H1 (cell line): ENCODE data around the gene SGCE.

Experiments used
- CBX8 ChIP-seq: fragments of 300-800, 300-1000 bp; sonication (generic); IDR thresholded peaks from 2 replicates; pipeline ENCODE4 v1.7.1; 2016; ENCODE audit warnings: low read depth, low read length, borderline replicate concordance
- CREB1 ChIP-seq: IDR thresholded peaks from 2 replicates; pipeline ENCODE4 v1.6.1; 2012; ENCODE audit warnings: inconsistent platforms
- CTCF ChIP-seq, 3 experiments: IDR thresholded peaks; 1 replicate in 2 of 3; 2 replicates in 1 of 3; pipeline versions ENCODE4 v1.5.1 to v1.6.1; 2011; ENCODE audit warnings: low read length in 3 of 3, mild to moderate bottlenecking in 3 of 3, inconsistent platforms in 2 of 3, low read depth in 1 of 3, moderate library complexity in 1 of 3; ENCODE audit not compliant: insufficient read depth in 1 of 3; ENCODE audit errors: control extremely low read depth in 1 of 3
- GABPA ChIP-seq: IDR thresholded peaks from 2 replicates; pipeline ENCODE4 v1.6.1; 2011; ENCODE audit warnings: mild to moderate bottlenecking, low read length, moderate library complexity, borderline replicate concordance; ENCODE audit not compliant: insufficient read depth
- HDAC6 ChIP-seq: IDR thresholded peaks from one replicate; pipeline ENCODE4 v1.7.1; 2012; ENCODE audit warnings: low read depth, mild to moderate bottlenecking, inconsistent platforms, low read length, moderate library complexity
- MAX ChIP-seq: IDR thresholded peaks from 2 replicates; pipeline ENCODE4 v1.6.1; 2012; ENCODE audit warnings: inconsistent platforms
- PHF8 ChIP-seq: fragments of 200-600 bp; sonication (generic); conservative IDR thresholded peaks from 2 replicates; pipeline ENCODE4 v1.7.1; 2012; ENCODE audit warnings: low read depth, mild to moderate bottlenecking, inconsistent platforms, low read length, moderate library complexity
- POLR2A ChIP-seq, 2 experiments: IDR thresholded peaks; 1 replicate in 1 of 2; 2 replicates in 1 of 2; pipeline ENCODE4 v1.6.1; 2011; ENCODE audit warnings: low read depth in 2 of 2, low read length in 2 of 2, mild to moderate bottlenecking in 2 of 2; ENCODE audit errors: control extremely low read depth in 1 of 2
- POLR2AphosphoS5 ChIP-seq: IDR thresholded peaks from 2 replicates; pipeline ENCODE4 v1.6.1; 2011; ENCODE audit warnings: low read depth, low read length
- SP1 ChIP-seq: IDR thresholded peaks from 2 replicates; pipeline ENCODE4 v1.6.1; 2011; ENCODE audit warnings: low read depth, low read length
- TCF12 ChIP-seq: IDR thresholded peaks from 2 replicates; pipeline ENCODE4 v1.6.1; 2011; ENCODE audit warnings: low read depth, mild to moderate bottlenecking, low read length
- USF2 ChIP-seq: IDR thresholded peaks from 2 replicates; pipeline ENCODE4 v1.6.1; 2011; ENCODE audit warnings: low read length, improper control_type of control experiment
- YY1 ChIP-seq: IDR thresholded peaks from 2 replicates; pipeline ENCODE4 v1.6.1; 2011; ENCODE audit warnings: low read depth, mild to moderate bottlenecking, low read length

- TF ChIP-seq CTCF (IDR thresholded peaks at IDR 0.05; ENCODE audit: control extremely low read depth in 1 of 3, insufficient read depth in 1 of 3, low read depth in 1 of 3, low read length in 3 of 3) (no peak), YY1 (no peak), MAX (no peak), USF2 (no peak), POLR2AphosphoS5 (no peak), CREB1 (no peak), GABPA (no peak), TCF12 (no peak), POLR2A (IDR thresholded peaks at IDR 0.05; ENCODE audit: control extremely low read depth in 1 of 2, low read depth in 2 of 2, low read length in 2 of 2) (no peak), HDAC6 (no peak), SP1 (no peak), PHF8 (no peak), CBX8 (no peak)
These were observed 77.3 kb downstream of the SGCE start for GRCh38 chr7:94578614-94579013.
